Activated CD4-positive, alpha-beta T cell treated with anti-CD3 and anti-CD28 coated beads for 36 hours (primary cell): ENCODE results near the gene SLC2A6. TPM values are rescaled to one million over a fixed set of nuclear protein-coding genes. Genes with fewer than 3 reads are reported as not detected.

Source experiments
- ATAC-seq: fragments of 200-7000 bp; cut with Tn5 transposase; one replicate; pipeline ENCODE4 v1.10.0; 2021; ENCODE audit warnings: mild to moderate bottlenecking, moderate library complexity
- CTCF ChIA-PET: fragments of 350-600 bp; sonication (Branson Sonifier 250); formaldehyde crosslinking; loops from one replicate; lab custom pipeline; 2021; ENCODE audit warnings: antibody characterized with exemption; lab: Charles Lee
- POLR2A ChIA-PET: fragments of 350-600 bp; sonication (Branson Sonifier 250); formaldehyde crosslinking; loops from one replicate; lab custom pipeline; 2021; ENCODE audit warnings: antibody characterized with exemption, inconsistent platforms; lab: Charles Lee
- DNase-seq: peaks from one replicate; pipeline ENCODE4 v3.0.0-alpha.2; 2020
- H3K27ac Mint-ChIP-seq: one replicate; pipeline ENCODE4 v1.8.0; 2021; ENCODE audit warnings: mixed read lengths
- H3K27me3 Mint-ChIP-seq: one replicate; pipeline ENCODE4 v1.8.0; 2021; ENCODE audit warnings: mixed read lengths
- H3K36me3 Mint-ChIP-seq: one replicate; pipeline ENCODE4 v1.8.0; 2021; ENCODE audit warnings: low read depth, mixed read lengths
- H3K4me1 Mint-ChIP-seq: one replicate; pipeline ENCODE4 v1.8.0; 2021; ENCODE audit warnings: mixed read lengths
- H3K4me3 Mint-ChIP-seq: one replicate; pipeline ENCODE4 v1.8.0; 2021; ENCODE audit warnings: mild to moderate bottlenecking, moderate library complexity, mixed read lengths
- H3K9me3 Mint-ChIP-seq: one replicate; pipeline ENCODE4 v1.8.0; 2021; ENCODE audit warnings: low read depth, mixed read lengths
- intact Hi-C, 2 experiments: fragments of 100-400 bp; cut with DNase I in 1 of 2; cut with micrococcal nuclease in 1 of 2; formaldehyde crosslinking; loops; one replicate each; pipeline versions ENCODE4 v1.14.2 to v1.15.1; 2022 to 2024; cut with DNase I, micrococcal nuclease
- total RNA-seq, 2 experiments: library from RNA; stranded (reverse); gene quantifications; one replicate each; pipeline ENCODE4 v1.2.3, GENCODE V29; 2021

The SLC2A6 gene, protein sequence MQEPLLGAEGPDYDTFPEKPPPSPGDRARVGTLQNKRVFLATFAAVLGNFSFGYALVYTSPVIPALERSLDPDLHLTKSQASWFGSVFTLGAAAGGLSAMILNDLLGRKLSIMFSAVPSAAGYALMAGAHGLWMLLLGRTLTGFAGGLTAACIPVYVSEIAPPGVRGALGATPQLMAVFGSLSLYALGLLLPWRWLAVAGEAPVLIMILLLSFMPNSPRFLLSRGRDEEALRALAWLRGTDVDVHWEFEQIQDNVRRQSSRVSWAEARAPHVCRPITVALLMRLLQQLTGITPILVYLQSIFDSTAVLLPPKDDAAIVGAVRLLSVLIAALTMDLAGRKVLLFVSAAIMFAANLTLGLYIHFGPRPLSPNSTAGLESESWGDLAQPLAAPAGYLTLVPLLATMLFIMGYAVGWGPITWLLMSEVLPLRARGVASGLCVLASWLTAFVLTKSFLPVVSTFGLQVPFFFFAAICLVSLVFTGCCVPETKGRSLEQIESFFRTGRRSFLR
- 1 to 10 TPM; 1.6 to 1.9 TPM for total RNA-seq

DNA sequence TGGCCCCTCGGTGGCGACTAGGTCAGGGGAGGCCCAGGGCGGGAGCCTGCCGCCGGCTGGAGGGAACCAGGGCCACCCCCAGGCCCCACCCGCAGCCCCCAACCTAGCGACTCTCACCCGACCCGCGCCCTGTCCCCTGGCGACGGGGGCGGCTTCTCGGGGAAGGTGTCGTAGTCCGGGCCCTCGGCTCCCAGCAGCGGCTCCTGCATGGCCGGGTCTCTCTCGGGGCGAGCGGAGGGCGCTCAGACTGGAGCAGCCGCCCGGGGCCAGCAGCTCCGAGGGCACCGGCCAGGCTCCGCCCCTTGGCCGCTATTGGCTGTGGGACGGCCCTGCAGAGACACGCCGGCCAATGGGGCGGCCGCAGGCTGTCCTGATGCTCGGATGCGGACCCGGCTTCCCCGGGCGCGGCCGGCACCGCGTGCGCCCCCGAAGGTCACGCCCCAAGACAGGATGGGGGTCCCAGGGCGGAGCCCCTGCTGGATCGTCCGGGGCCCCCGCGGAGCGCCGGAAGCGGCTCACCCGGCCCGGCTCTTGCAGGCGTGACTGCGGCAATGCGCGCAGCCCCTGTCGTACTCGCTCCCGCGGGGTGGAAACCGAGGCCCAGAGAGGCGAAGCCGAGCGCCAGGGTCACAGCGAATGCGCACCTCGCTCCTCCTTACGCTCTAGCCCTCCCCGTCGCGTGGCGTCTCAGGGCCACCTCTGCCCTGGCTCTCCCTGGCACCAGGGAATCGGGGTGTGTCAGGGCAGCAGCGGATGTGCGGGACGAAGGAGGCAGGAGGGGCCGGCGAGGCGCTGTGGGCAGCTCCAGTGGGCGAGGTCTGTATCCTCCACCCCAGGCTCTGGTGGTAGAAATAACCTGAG is at the start of gene SLC2A6:
TSS of gene SLC2A6 (minus strand) at position 249 of the 861 bp plus-strand sequence. CDS start at position 209, 40 bp downstream.
- DNase-seq, result peak; percentile 89
- peak; percentile 100 for ATAC-seq
- Mint-ChIP-seq H3K27me3 (no peaks in the 10 kb centered on the region), H3K4me1 (peaks cover 6% of the 10 kb centered on the region), H3K4me3 (peak within 1 kb of the TSS; percentile 67), H3K9me3 (no peaks in the 10 kb centered on the region), H3K27ac (no peak within 1 kb of the TSS), H3K36me3 (no peaks in the 10 kb centered on the region)
- ChIA-PET CTCF (interaction anchor here (0.6 to 2.3 kb wide), 9 partner anchors 13 to 335 kb away, joined by 3 to 5 read pairs (median 3); no protein-coding TSS in a partner anchor), POLR2A (interaction anchor here (0.8 to 1.2 kb wide), 3 partner anchors 20 to 108 kb away, joined by 3 read pairs; no protein-coding TSS in a partner anchor)
- intact Hi-C loops, result loop anchor here in 1 of 2 experiments (1.0 to 5.0 kb wide), 7 partner anchors 20 to 588 kb away; partner anchors contain the start of genes BRD3, CACFD1, GTF3C5 and REXO4

- no peak for ATAC-seq
- Mint-ChIP-seq H3K9me3 (no peaks in the 10 kb centered on the region), H3K4me3 (no peak overlapping the region), H3K4me1 (peaks cover 12% of the 10 kb centered on the region), H3K36me3 (no peaks in the 10 kb centered on the region), H3K27me3 (peaks cover 2% of the 10 kb centered on the region), H3K27ac (no peak overlapping the region)
- POLR2A ChIA-PET, result no interaction called here
- CTCF ChIA-PET, result interaction anchor here (0.6 kb wide), 1 partner anchor 214 kb away, joined by 3 read pairs; no protein-coding TSS in a partner anchor
- intact Hi-C loops, result no loop called here
- DNase-seq, result no peak
These were observed 49.3 kb upstream of the SLC2A6 start for GRCh38 chr9:133528001-133528875.

- Mint-ChIP-seq H3K9me3 (no peaks in the 10 kb centered on the region), H3K27ac (no peak overlapping the region), H3K27me3 (no peaks in the 10 kb centered on the region), H3K4me3 (no peak overlapping the region), H3K36me3 (no peaks in the 10 kb centered on the region), H3K4me1 (peaks cover 4% of the 10 kb centered on the region)
- ChIA-PET CTCF (interaction anchor here (0.6 kb wide), 1 partner anchor 214 kb away, joined by 3 read pairs; no protein-coding TSS in a partner anchor), POLR2A (no interaction called here)
- intact Hi-C loops, result no loop called here
- DNase-seq (no peak), ATAC-seq (no peak)
These were observed 48.6 kb upstream of the SLC2A6 start for GRCh38 chr9:133527444-133527920.

DNA sequence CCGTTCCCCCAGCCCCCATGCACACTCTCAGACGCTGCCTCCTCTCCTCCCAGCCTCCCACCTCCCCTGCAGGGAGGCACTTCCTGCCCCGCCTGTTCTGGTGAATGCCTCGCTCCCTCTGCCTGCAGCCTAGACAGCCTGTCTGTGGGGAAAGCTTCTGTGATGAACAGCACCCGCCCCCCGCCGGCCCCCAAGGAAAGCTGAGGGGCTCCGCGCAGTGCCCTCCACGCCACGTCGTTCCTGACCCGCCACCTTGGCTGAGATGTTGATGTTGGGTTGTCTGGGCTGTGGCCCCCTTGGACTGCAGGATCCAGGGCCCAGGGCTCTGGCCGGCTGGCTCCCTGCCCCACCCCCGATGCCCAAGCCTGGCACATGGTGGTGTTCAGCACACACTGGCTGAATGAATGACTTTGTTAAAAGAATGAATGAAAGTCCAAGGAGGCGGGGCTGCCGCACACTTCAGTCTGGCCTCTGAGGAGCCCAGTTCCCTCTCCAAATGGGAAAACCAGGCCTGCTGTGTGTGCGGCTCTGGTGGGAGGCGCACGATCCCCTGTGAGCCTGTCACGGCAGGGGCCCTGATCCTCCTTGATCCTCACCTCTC is 47.9 kb upstream of the SLC2A6 start:
- peak; percentile 24 for DNase-seq
- H3K4me1 Mint-ChIP-seq, result peaks cover 4% of the 10 kb centered on the region
- H3K27me3 Mint-ChIP-seq, result no peaks in the 10 kb centered on the region
- ChIA-PET POLR2A (no interaction called here), CTCF (no interaction called here)
- no peak overlapping the region for H3K4me3 Mint-ChIP-seq
- intact Hi-C loops, result no loop called here
- ATAC-seq, result no peak
- no peaks in the 10 kb centered on the region for H3K9me3 Mint-ChIP-seq
- no peak overlapping the region for H3K27ac Mint-ChIP-seq
- no peaks in the 10 kb centered on the region for H3K36me3 Mint-ChIP-seq

DNA sequence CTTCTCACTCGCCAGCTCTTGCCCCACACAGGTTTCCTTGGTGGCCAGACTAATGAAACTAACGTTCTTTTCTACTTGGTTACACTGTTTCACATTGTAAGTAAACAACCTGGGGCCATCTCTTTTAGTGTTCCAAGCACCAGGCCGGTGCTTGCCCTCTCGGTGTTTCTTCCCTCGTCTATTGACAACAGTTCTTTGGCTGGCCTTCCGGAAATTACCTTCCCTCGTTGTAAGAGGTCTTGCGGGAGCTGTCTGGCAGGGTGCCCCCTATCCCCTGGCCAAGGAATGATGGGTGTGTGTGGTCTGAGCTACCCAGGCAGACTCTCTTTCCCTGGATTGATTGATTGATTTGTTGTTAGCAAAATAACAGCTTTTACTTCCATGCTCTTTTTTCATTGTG is 46.8 kb upstream of the SLC2A6 start:
- CTCF ChIA-PET, result no interaction called here
- H3K9me3 Mint-ChIP-seq, result no peaks in the 10 kb centered on the region

DNA sequence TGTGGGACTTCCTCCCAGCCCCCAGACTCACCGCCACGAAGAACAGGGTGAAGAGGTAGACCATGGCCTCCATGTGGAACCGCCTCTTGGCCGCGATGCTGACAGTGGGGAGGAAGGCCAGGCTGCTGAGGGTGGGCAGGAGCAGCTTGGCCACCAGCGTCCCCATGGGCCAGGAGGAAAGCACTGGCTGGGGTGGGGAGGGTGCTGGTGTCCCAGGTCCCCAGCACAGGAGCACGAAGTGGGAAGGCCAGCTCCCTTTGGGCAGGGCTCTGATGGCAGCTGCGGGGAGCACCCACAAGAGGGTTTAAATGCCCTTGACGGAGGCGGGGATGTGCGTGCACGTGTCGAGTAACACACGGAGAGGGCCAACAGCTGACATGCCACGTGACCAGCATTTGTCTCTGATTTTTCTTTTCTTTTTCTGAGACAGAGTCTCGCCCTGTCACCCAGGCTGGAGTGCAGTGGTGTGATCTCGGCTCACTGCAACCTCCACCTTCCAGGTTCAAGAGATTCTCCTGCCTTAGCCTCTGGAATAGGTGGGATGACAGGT is 45.9 kb upstream of the SLC2A6 start, which contains the start of gene MYMK:
TSS of gene MYMK (minus strand) at position 281 of the 550 bp plus-strand sequence. CDS start at position 166, 115 bp downstream.
- no peaks in the 10 kb centered on the region for H3K27me3 Mint-ChIP-seq
- POLR2A ChIA-PET, result no interaction called here
- DNase-seq, result no peak
- peaks cover 4% of the 10 kb centered on the region for H3K4me1 Mint-ChIP-seq
- CTCF ChIA-PET, result interaction anchor here (0.7 kb wide), 1 partner anchor 227 kb away, joined by 3 read pairs; no protein-coding TSS in a partner anchor
- H3K4me3 Mint-ChIP-seq, result no peak within 1 kb of the TSS
- no peaks in the 10 kb centered on the region for H3K9me3 Mint-ChIP-seq
- intact Hi-C loops, result no loop called here
- no peaks in the 10 kb centered on the region for H3K36me3 Mint-ChIP-seq
- no peak within 1 kb of the TSS for H3K27ac Mint-ChIP-seq
- no peak for ATAC-seq

More for the DNA sequence above, 46.8 kb upstream of the SLC2A6 start:
- Mint-ChIP-seq H3K27ac (no peak overlapping the region), H3K4me1 (peaks cover 4% of the 10 kb centered on the region), H3K36me3 (no peaks in the 10 kb centered on the region), H3K27me3 (no peaks in the 10 kb centered on the region), H3K4me3 (no peak overlapping the region)
- intact Hi-C loops, result no loop called here
- ATAC-seq (no peak), DNase-seq (no peak)
- POLR2A ChIA-PET, result interaction anchor here (0.7 kb wide), 1 partner anchor 219 kb away, joined by 3 read pairs; no protein-coding TSS in a partner anchor

DNA sequence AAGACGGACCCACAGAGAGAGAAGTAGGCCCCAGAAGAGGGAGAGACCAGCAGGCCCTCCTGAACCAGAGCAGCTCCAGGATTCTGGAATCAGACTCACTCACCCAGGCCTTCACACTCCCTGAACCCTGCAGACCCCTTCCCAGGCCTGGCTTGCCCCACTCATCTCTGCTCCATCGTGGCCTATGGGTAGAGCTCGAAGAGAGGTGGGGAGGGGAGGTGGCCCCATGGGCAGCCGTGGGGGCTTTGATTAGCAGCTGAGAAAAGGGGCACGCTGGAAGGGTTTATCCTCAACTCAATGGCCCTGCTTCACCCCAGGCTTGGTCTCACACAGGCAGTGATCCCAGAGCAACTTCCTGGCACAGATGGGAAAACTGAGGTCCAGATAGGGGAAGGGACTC is 45.2 kb upstream of the SLC2A6 start:
- CTCF ChIA-PET, result interaction anchor here (0.7 kb wide), 1 partner anchor 228 kb away, joined by 3 read pairs; no protein-coding TSS in a partner anchor
- POLR2A ChIA-PET, result no interaction called here
- H3K4me3 Mint-ChIP-seq, result no peak overlapping the region
- H3K9me3 Mint-ChIP-seq, result no peaks in the 10 kb centered on the region
- peaks cover 4% of the 10 kb centered on the region for H3K4me1 Mint-ChIP-seq
- ATAC-seq (no peak), DNase-seq (no peak)
- intact Hi-C loops, result no loop called here
- no peaks in the 10 kb centered on the region for H3K36me3 Mint-ChIP-seq
- no peak overlapping the region for H3K27ac Mint-ChIP-seq
- H3K27me3 Mint-ChIP-seq, result no peaks in the 10 kb centered on the region

DNA sequence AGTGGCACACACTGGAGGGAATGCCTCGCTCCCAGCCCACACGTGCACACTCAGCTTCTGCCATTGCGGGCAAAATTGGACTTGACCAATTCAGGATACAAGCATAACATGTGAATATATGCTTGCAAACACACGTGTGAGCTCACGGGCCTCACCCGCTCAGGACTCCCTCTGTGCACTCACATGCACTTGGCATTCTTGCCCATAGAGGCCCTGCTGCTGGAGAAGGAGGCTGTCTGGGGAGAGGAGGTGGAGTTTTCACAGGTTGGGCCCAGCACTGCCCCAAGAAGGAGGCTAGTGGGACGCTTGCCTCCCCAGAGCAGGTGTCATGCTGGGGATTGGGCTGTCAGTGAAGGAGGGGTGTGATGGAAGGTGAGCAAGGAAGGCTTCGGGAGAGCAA is 44.2 kb upstream of the SLC2A6 start:
- DNase-seq (no peak), ATAC-seq (no peak)
- H3K36me3 Mint-ChIP-seq, result no peaks in the 10 kb centered on the region
- POLR2A ChIA-PET, result no interaction called here
- H3K4me3 Mint-ChIP-seq, result no peak overlapping the region
- no peaks in the 10 kb centered on the region for H3K9me3 Mint-ChIP-seq
- H3K27me3 Mint-ChIP-seq, result no peaks in the 10 kb centered on the region
- H3K27ac Mint-ChIP-seq, result no peak overlapping the region
- intact Hi-C loops, result no loop called here
- peaks cover 4% of the 10 kb centered on the region for H3K4me1 Mint-ChIP-seq
- CTCF ChIA-PET, result no interaction called here

GRCh38 chr9:133522073-133522910 is 43.4 kb upstream of the SLC2A6 start:
- no peak overlapping the region for H3K4me3 Mint-ChIP-seq
- H3K9me3 Mint-ChIP-seq, result no peaks in the 10 kb centered on the region
- no peaks in the 10 kb centered on the region for H3K27me3 Mint-ChIP-seq
- no peak for DNase-seq
- peaks cover 4% of the 10 kb centered on the region for H3K4me1 Mint-ChIP-seq
- CTCF ChIA-PET, result interaction anchor here (1.0 kb wide), 1 partner anchor 473 kb away, joined by 3 read pairs; no protein-coding TSS in a partner anchor
- H3K36me3 Mint-ChIP-seq, result no peaks in the 10 kb centered on the region
- POLR2A ChIA-PET, result no interaction called here
- intact Hi-C loops, result no loop called here
- ATAC-seq, result no peak
- H3K27ac Mint-ChIP-seq, result no peak overlapping the region
